SK-N-MC (cell line): ENCODE measurements around the gene DOCK9.

ENCODE experiments used
- EZH2 ChIP-seq: fragments of 200-600 bp; sonication (generic); IDR thresholded peaks from one replicate; pipeline ENCODE4 v1.6.1; 2017; ENCODE audit warnings: antibody characterized with exemption
- FOXP2 ChIP-seq: optimal IDR thresholded peaks from 2 replicates; pipeline ENCODE3; 2011; ENCODE audit warnings: mild to moderate bottlenecking, moderate library complexity; ENCODE audit not compliant: insufficient read depth; ENCODE audit errors: extremely low read length, control extremely low read depth
- POLR2AphosphoS5 ChIP-seq: IDR thresholded peaks from 2 replicates; pipeline ENCODE4 v1.6.1; 2012; ENCODE audit warnings: mild to moderate bottlenecking, low read depth, low read length, borderline replicate concordance

DNA sequence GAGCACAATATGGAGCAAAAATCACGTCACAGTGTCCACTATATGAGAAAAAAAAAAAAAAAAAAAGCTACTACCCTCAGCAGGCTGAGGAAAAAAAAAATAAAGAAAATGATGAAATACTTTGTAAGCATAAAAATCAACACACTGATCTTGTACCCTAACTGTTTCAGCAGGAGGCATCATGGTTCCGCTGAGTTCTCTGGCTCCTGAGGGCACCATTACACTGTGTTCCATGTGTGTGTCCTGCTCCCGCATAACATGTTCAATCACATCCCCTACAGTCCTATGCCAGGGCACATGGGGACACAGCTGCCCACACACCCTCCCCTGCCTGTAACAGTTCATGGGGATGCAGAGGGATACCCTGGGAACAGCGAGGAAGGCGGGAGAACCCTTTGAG lies 33.5 kb downstream of the DOCK9 start:
- TF ChIP-seq POLR2AphosphoS5: no peak
- no peak for TF ChIP-seq EZH2
- TF ChIP-seq FOXP2: no peak
